ENCODE data around the gene VWF.

The VWF gene

GRCh38 chr12:5976711-5977110 lies 147.8 kb downstream of the VWF start:
- DNase-seq = no peak

GRCh38 chr12:5976196-5976595 lies 148.3 kb downstream of the VWF start:
- DNase-seq = no peak

- no peak for DNase-seq
Measured at GRCh38 chr12:5973461-5974115, 150.9 kb downstream of the VWF start.

GRCh38 chr12:5972387-5972786 lies 152.1 kb downstream of the VWF start:
- DNase-seq = no peak

- no peak for DNase-seq
Measured at GRCh38 chr12:5971194-5971850, 153.1 kb downstream of the VWF start.

GRCh38 chr12:5969974-5970690 lies 154.3 kb downstream of the VWF start:
- no peak for DNase-seq

GRCh38 chr12:5969156-5969973 lies 155.1 kb downstream of the VWF start:
- no peak for DNase-seq

GRCh38 chr12:5967645-5968415 lies 156.6 kb downstream of the VWF start:
- DNase-seq = no peak

GRCh38 chr12:5966486-5967095 lies 157.9 kb downstream of the VWF start:
- DNase-seq = no peak

- DNase-seq = peak; percentile 64 to 78 (median 71)
Measured at GRCh38 chr12:5965950-5966383, 158.5 kb downstream of the VWF start.

GRCh38 chr12:5964913-5965900 lies 159.3 kb downstream of the VWF start:
- DNase-seq = no peak

GRCh38 chr12:5963515-5963914 lies 161.0 kb downstream of the VWF start:
- DNase-seq = no peak

GRCh38 chr12:5960783-5961182 lies 163.7 kb downstream of the VWF start:
- no peak for DNase-seq

- no peak for DNase-seq
Measured at GRCh38 chr12:5956987-5957386, 167.5 kb downstream of the VWF start.

GRCh38 chr12:5954661-5955060 lies 169.8 kb downstream of the VWF start:
- no peak for DNase-seq

- no peak for DNase-seq
Measured at GRCh38 chr12:5953835-5954586, 170.5 kb downstream of the VWF start.

GRCh38 chr12:5952031-5952430 lies 172.4 kb downstream of the VWF start:
- DNase-seq = no peak

- DNase-seq = no peak
Measured at GRCh38 chr12:5948696-5949095, 175.8 kb downstream of the VWF start.

GRCh38 chr12:5947006-5947405 lies 177.5 kb downstream of the VWF start:
- no peak for DNase-seq

GRCh38 chr12:5946388-5946787 lies 178.1 kb downstream of the VWF start:
- DNase-seq = no peak

Data from suppressor macrophage (primary cell).